NCI-H1930 (cell line): ENCODE results near the gene CLEC4E.
A peak's percentile ranks its signal among the peaks of the same experiment; 100 is the strongest.
"Not testable (repeated sequence)": the region's sequence is repeated elsewhere in the genome, so short reads cannot be mapped to it uniquely, and the experiment has no call there.

Experiments
- DNase-seq, 2 experiments: peaks; one replicate each; lab custom pipeline; 2025; lab: John Stamatoyannopoulos, UW

The CLEC4E gene, protein sequence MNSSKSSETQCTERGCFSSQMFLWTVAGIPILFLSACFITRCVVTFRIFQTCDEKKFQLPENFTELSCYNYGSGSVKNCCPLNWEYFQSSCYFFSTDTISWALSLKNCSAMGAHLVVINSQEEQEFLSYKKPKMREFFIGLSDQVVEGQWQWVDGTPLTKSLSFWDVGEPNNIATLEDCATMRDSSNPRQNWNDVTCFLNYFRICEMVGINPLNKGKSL

DNA sequence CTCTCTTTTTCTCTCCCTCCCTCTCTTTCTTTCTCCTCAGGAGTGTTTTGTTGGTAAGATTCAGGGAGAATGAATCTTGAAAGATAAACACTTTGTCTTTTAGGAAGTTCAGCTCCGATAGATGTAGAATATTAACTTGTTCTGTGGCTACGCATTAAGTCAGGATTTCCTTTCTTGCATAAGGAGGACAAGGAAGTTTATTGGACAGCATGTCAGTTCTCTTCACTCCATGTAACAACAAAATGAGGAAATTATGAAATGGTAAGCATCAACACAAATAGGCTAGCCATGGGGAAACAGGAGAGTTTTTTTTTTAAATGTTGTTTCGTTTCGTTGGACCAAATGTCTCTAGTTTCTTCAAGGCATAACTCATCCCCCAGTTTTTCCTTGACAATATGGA lies at the start of gene CLEC4E:
CLEC4E (minus strand) TSS at position 75 of the 400 bp plus-strand sequence. CDS start 108 bp downstream, outside the sequence.
- DNase-seq: not testable (repeated sequence)

DNA sequence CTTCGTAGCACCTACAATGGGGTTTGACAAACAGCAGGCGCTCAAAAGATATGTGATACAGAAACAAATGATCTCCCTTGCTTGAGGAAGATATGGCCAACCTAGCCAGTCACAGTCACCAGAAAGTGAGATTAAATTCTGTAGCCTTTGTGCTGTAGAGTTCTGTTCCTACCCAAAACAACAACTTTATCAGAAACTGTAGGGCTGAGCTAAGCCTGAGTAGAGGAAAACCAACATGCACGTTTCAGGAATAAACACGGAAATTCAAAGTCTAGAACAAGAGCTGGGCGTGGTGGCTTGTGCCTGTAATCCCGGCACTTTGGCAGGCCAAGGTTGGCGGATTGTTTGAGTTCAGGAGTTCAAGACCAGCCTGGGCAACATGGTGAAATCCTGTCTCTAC lies 49.0 kb upstream of the CLEC4E start:
- no peak for DNase-seq

DNA sequence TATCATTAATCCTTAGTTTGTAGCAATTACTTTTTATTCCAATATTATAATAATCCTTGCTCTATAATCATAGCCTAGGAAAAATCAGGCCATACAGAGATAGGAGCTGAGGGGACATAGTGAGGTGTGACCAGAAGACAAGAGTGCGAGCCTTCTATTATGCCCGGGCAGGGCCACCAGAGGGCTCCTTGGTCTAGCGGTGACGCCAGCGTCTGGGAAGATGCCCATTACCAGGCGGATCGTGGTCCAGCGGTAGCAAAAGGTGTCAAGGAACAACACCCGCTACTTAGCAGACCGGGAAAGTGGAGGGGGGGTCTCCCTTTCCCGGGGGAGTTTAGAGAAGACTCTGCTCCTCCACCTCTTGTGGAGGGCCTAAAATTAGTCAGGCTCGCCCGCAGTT lies 43.8 kb upstream of the CLEC4E start:
- not testable (repeated sequence) for DNase-seq

DNA sequence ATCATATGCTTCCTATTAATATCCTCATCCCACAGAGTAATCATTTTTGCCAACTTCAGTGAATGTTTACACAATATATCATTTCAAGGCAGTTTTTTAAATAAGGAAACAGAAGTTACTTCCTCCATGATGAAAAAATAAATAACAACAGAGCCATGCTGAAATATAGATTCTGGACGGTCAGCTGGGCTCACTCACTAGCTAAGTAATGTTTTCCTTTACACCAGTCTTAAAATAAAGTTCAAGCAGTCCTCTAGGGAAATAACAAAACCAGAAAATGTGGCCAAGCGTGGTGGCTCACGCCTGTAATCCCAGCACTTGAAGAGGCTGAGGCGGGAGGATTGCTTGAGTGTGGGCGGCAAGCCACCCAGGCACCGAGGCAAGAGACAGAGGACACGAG lies 43.3 kb upstream of the CLEC4E start:
- DNase-seq: no peak

DNA sequence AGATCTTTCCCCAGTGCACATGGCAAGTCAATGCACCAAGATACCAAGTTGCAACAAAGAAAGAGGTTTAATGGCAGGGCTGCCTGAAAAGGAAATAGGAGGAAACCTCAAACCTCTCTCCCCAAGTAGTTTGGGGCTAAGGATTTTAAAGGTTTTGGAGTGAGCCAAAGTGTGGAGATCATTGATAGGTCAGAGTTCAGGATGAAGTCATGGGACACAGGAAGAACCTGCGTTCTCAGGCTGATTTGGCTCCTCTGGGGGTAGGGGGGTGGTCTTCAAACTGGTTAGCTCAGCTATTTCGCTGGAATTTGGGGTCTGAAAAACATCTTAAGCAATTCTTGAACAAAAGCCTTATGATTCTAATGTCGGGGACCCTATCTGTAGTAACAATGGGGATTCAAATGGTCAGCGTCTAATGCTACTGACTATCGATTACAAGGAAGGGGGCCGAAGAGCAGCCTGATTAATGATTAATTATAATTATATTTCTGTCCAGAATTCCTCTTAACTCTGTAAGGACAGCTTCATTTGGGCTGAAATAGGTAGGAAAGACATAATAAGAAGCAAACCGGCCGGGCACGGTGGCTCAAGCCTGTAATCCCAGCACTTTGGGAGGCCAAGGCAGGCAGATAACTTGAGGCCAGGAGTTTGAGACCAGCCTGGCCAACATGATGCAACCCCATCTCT lies 40.5 kb upstream of the CLEC4E start:
- DNase-seq: no peak

DNA sequence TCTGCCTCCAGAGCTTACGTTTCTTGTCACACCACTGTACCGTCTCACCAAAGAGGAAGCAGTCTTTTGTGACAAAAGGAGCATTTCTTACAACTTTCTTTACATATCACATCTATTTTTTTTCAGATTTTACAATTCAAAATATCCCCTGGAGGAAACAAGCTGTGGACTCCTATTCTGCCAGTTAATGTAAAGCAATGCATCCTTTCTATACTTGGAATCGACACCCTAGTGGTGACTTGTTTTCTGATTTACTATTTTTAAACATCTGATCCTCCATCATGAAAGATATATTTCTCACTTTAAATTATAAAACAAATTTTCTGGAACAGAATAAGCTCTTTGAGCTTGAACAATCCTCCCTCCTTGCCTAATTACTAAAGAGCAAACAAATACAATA lies 37.2 kb upstream of the CLEC4E start:
- DNase-seq: no peak

DNA sequence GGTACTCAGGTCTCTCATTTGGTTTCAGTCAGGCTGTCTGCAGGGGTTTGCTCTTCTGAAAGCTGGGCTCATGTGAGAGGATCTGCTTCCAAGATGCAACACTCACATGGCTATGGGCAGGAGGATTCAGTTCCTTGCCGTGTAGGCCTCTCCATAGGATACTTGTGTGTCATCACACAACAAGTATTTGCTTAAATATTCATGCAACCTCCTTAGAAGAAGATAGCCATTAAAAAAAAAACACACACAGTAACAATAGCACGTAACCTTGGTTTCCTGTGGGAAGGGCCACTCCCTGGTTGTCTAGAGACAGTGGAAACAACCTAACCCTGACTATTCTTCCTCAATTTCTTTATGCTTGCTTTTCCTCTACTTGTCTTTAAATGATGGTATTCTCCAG lies 31.8 kb upstream of the CLEC4E start:
- DNase-seq: no peak

DNA sequence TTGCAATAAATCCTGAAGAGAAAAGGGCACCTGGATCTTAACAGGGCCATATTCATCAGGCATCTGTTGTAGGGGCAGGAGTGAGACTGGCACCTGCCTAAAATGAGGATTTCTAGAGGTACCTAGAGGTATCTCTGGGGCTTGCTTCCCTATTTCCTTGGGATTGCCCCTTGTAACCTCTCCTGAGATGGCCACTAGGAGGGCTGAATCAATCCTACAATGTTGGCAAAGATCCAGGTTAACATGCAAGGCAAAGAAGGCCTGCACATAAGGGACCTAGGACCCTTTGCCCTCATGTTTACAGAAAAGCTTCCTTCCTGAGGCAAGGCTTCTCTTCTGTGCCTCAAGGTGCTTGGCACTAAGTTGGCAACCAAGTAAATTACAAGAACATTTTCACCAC lies 25.8 kb upstream of the CLEC4E start:
- no peak for DNase-seq

DNA sequence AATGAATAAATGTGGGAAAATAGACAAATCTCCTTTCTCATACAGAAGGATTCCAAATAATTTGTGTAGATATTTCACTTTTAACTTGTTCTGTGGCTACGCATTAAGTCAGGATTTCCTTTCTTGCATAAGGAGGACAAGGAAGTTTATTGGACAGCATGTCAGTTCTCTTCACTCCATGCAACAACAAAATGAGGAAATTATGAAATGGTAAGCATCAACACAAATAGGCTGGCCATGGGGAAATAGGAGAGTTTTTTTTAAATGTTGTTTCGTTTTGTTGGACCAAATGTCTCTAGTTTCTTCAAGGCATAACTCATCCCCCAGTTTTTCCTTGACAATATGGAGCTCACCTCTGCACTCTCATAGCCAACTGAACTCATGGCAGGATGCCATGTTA lies 25.3 kb upstream of the CLEC4E start:
- DNase-seq: not testable (repeated sequence)

DNA sequence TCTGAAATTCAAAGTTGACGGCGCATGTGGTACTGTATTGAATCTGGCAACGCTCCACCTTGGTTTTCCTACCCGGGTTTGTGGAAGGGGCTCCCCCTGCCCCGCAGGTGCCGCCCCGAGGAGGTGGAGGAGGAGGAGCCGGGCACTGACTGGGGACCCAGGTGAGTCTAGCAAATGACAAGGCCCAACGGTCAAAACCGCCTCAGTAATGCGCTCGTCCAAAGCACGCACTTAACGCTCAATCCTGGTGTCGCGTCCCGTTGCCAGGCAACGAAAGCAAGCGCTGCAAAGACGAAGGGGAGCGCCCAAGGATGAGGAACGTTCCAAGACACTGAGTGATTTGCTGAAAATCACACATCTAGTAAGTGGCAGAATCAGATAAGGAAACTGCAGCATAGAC lies 24.0 kb upstream of the CLEC4E start:
- DNase-seq: no peak

DNA sequence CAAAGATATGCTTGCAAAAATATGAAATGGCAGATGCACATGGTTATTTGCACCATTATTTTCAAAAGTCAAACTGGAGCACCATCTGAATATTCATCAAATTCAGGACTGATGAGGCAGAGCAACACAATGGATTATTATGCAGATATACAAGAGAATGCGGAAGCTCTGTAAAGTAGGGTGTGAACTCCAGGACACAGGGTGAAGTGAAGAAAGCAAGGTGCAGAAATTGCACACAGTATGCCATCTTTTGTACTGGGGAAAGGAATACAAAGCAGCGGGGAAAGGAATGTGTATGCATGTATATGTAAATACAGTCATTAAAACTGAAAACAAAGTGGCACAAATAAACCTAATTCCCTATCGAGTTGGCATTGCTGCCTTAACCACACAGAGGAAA lies 22.7 kb upstream of the CLEC4E start:
- no peak for DNase-seq

DNA sequence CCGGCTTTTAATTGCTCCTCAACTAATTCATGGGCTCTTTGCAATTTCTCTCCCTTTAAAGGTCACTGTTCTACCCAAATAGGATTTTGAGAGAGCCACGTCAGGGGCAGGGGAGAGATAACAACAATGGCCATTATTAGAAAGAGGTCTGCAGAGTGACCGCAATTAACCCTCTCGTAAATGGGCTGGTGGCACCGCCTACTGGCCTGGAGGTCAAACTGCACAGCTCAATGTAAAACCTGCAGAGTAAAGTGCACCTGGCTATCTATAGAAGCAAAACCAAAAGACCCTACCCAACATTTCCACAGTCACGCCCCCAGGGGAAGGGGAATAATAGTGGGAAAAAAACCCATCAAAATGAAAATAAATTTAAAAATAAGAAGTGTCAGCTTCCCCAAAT lies 21.6 kb upstream of the CLEC4E start:
- no peak for DNase-seq

DNA sequence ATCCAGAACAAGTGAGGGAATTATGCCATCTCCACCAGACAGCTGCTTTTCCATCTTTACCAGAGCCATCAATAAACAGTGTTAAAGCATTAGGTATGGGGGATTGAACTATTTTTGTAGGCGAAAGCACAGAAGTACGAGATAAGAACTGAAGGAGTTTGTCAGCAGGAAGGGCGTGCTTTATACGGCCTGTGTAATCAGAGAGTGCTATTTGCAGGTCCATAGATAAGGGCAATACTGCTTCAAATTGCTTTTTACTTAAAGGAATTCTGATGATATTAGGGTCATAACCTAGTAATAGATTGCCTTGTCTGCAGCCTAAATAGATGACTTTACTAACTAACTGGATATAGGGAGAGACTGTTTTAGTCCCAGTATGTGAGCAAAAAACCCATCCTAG lies 20.3 kb upstream of the CLEC4E start:
- DNase-seq: no peak

DNA sequence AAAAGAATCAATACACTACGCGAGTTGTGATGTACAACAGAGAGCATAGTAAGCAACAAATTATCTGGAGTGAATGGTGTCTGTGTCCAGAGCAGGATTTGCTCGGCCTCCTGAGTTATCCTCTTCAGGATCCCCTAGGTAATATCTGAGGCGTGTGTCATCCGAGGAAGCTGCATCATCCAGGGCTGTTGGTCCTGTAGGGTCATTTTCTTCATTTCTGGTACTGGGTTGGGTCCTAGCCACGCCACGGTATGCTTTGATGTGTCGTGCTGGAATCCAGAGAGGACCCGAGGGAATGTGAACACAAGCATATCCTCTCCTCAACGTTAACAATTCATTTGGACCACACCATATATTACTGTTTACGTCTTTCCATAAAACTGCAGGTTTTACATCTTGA lies 19.0 kb upstream of the CLEC4E start:
- no peak for DNase-seq

DNA sequence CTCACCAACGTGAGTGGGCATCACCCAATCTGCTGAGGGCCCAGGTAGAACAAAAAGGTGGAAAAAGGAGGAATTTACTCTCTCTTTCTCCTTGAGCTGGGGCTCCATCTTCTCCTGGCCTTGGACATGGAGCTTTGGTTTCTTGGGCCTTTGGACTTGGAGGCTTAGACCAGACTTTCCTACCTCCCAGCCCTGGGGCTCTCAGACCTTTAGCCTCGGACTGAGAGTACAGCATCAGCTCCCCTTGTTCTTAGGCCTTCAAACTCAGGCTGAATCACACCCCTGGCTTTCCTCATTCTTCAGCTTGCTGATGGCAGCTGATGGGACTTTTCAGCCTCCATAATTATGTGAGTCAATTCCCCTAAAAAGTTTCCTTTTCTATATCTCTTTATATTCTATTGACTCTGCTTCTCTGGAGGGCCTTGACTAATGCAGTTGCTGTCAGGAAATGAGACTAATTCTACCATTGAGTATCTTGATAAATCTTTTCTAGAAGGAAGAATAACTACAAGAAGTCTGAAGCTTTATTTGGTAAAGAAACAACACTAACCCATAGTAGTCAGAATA lies 15.9 kb upstream of the CLEC4E start:
- no peak for DNase-seq

DNA sequence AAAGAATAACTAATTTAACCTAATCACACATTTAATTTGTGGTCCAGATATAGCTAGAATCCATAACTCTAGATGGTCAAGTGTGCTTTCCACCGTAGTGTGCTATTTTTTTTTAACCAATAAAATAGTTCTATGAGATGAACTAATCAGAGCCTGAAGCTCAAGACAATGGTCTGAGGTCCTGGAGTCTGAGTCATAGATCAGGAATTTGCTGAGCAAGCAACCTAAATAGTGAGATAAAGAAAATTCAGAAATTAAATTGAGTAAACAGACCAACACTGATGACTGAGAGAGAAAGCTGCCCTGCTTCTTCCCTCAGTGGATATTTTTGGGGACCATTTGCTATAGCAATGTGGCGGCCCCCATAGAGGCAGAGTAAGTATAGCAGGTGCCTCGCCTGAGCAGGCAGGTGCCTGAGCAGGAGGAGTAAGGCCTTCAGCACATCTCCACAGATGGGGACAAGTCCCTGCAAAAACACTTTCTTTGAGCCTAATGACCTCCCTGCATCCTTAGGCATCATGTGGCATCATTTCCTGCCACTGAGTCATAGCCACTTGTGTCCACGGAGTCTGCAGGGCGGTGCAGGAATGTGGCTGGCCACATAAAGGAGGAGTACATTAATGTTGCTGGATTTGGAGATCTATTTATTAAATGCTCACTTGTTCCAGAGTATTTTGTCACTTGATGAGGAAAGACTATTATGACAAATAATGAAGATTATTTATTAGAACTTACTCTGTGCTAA lies 13.9 kb upstream of the CLEC4E start:
- DNase-seq: no peak

DNA sequence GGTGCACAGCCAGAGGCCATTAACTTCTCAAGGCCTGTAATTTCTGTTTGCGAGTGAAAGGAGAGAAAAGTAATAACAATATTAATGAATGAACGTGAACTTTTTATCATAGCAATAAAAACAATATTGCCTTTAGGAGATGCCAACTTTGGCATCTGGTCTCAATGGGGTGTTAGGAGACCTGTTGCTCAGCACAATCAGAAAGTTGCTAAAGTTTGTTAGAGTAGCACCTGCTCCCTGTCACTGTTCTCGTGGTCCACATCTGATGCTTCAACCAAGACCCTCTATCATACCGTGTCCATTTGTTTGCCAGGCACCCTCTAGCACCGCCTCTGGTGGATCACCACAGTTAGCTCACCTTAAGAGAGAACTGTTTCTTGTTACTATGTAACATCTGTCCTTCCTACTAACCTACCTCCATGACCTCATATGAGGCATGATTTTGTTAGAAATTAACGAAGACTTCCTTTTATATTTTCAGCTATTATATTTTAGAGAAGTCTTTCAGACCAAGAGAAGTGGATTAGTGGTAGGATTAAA lies 12.5 kb upstream of the CLEC4E start:
- peak; percentile 49 to 53 for DNase-seq

DNA sequence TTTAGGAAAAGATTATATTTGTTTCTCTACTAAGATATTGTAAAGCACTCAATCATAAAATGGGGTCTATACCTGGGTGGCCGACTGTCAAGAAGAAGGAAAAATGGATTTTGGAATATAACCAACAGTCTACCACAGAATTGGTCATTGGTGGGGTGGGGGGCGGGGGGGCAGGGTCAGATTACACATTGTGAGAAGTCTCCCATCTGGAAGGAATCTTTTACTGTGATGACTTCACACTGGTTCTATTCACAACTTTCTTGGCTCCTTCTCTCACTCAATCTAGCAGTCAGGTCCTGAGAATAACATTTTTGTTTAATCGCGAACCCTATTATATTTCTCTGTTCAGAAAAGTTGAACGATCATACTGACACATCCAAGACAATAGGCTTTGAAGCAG lies 8.7 kb upstream of the CLEC4E start:
- DNase-seq: no peak

DNA sequence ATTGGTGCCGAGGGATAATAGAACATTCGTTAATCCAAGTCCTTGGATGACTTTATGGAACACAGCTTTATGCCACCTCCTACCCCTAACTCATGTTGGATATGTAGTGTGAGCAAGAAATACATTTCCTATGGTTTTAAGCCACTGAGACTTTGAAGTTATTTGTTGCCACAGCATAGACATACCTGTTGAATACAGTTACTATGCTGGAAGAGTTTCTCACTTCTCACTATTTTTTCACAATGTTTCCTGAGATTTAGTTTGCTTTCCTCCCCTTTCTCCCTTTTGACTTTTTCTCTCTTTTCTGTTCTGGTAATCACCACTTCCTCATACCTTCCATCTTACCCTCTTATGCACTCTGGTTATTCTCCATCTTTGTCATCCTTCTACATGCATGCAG lies 7.5 kb upstream of the CLEC4E start:
- no peak for DNase-seq

DNA sequence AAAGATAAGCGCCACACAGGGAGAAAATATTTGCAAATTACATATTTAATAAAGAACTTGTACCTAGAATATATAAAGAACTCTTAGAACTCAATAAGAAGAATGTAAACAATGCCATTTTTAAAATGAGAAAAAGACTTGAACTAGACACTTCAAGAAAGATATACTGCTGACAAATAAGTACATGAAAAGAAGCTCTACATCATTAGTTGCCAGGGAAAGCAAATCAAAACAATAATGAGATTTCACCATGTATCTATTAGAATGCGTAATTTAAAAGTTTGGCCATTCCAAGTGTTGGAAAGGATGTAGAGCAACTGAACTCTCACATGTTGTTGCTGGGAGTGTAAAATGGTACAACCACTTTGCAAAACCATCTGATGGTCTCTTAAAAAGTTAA lies 6.9 kb upstream of the CLEC4E start:
- DNase-seq: no peak

DNA sequence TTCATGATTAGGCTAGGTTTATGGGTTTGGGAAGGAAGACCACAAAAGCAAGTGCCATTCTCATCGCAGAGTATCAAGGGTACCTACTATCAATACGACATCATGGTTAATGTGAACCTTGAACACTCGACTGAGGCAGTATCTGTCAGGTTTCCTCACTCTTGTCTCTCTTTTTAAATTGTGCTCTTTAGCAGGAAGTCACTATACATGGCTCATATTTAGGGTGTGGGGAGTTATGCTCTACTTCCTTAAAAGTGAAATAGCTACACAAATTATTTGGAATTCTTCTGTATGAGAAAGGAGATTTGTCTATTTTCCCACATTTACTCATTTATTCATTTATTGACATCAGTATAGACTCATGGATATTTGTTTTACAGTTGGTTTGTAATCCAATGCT lies 5.9 kb upstream of the CLEC4E start:
- no peak for DNase-seq

DNA sequence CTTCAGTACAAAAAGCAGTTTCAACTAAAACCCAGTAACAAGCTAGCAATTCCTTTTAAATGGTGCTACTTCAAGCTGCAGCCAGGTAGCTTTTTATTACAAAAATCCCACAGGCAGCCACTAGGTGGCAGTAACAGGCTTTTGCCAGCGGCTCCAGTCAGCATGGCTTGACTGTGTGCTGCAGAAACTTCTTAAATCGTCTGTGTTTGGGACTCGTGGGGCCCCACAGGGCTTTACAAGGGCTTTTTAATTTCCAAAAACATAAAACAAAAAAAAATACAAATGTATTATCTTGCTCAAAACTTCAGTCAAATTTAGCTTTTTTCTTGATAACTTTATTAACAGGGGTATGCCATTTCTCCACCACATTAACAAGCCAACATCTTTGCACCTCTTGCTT lies 3.6 kb upstream of the CLEC4E start:
- DNase-seq: peak; percentile 16 to 70

DNA sequence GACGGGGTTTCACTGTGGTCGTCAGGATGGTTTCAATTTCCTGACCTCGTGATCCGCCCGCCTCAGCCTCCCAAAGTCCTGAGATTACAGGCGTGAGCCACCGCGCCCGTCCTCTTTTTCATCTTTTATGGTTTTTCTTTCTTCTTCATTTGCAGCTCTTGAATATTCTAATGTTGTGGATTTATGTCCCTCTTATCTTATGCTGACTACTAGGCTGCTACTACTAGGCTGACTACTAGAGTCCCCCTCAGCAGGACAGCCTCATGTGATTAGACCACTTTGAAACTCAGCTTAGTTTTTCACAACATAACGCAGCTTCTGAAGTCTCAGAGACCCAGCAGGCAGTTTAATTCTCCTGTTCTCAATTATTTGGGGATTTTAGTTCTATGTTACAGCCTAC lies 857 bp upstream of the CLEC4E start:
- DNase-seq: no peak
